ENCODE data around the gene R3HDML. TPM values are rescaled to one million over a fixed set of nuclear protein-coding genes. Genes with fewer than 3 reads are reported as not detected.
A peak's percentile ranks its signal among the peaks of the same experiment; 100 is the strongest.
"Not testable (repeated sequence)": the region's sequence is repeated elsewhere in the genome, so short reads cannot be mapped to it uniquely, and the experiment has no call there.

The R3HDML gene, protein sequence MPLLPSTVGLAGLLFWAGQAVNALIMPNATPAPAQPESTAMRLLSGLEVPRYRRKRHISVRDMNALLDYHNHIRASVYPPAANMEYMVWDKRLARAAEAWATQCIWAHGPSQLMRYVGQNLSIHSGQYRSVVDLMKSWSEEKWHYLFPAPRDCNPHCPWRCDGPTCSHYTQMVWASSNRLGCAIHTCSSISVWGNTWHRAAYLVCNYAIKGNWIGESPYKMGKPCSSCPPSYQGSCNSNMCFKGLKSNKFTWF
- not detected in 2 replicates for total RNA-seq (2014; rRNA removed; shearing (Covaris generic))

- DNase-seq (ENCODE audit: low spot score): no peak
These were observed at the start of gene R3HDML for GRCh38 chr20:44336725-44337380. Gene R3HDML (plus strand): TSS chr20:44337043. CDS start chr20:44337158, 115 bp downstream.

DNA sequence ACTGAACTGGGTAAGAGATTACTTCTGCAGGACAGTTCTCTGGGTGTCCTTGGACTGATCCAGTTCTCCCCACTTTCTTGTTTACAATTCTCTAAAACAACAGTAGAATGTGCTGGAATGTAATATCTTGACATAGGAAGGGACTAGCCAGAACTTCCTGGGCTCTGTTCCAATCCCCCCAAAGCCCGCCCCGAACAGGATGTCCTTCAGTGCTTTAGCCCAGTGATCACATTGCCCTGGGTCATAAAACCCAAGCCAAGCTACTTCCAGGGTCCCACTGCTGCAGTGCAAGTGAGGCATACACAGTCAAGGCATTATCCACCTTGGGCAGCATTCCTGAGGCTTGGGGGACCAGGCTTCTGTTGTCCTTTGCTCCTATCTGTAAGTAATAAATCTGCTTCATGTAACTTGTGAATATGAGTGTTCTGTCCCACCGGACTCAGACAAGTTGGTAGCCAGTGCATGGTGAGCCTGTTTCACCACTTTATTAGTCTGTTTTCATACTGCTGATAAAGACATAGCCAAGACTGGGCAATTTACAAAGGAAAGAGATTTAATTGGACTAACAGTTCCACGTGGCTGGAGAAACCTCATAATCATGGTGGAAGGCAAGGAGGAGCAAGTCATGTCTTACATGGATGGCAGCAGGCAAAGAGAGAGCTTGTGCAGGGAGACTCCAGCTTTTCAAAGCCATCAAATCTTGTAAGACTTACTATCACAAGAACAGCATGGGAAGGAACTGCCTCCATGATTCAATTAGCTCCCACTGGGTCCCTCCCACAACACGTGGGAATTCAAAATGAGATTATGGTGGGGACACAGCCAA lies 49.4 kb upstream of the R3HDML start:
- no peak for DNase-seq (ENCODE audit: low spot score)

GRCh38 chr20:44288252-44288651 lies 48.6 kb upstream of the R3HDML start:
- DNase-seq (ENCODE audit: low spot score): no peak

GRCh38 chr20:44291754-44292153 lies 45.1 kb upstream of the R3HDML start:
- no peak for DNase-seq (ENCODE audit: low spot score)

DNA sequence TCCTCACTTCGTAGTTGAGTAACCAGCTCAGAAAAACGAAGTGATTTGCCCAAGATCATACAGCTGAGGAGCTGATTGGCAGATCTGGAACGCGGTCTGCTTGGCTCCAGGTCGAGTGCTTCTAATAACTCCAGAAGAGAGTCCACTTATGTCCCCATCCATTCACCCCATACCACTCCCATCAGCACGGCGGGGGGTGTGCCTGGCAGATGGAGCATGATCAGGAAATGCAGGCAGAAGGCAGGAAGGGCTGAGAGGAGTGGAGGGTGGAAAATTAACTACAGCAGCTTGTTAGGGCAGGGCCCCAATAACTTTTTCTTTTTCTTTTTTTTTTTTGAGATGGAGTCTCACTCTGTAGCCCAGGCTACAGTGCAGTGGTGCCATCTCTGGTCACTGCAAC lies 40.8 kb upstream of the R3HDML start:
- DNase-seq (ENCODE audit: low spot score): no peak

GRCh38 chr20:44297721-44298120 lies 39.1 kb upstream of the R3HDML start:
- no peak for DNase-seq (ENCODE audit: low spot score)

GRCh38 chr20:44299011-44299535 lies 37.8 kb upstream of the R3HDML start:
- DNase-seq (ENCODE audit: low spot score): not testable (repeated sequence)

DNA sequence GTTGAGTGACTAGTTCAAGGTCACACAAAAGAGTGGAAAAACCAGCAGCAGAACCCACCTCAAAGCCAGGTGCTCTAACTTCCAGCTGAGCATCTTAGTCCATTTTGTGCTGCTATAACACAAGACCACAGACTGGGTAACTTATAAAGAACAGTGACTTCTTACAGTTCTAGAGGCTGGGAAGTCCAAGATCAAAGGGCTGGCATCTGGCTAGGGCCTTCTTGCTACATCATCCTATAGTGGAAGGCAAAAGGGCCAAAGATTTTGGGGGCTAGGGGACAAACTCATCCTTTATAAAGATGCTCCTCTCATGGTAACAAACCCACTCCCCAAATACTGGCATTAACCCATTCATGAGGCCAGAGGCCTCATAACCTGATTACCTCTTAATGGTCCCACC lies 35.6 kb upstream of the R3HDML start:
- no peak for DNase-seq (ENCODE audit: low spot score)

- no peak for DNase-seq (ENCODE audit: low spot score)
These were observed 34.7 kb upstream of the R3HDML start for GRCh38 chr20:44302026-44302669.

- DNase-seq (ENCODE audit: low spot score): no peak
These were observed 34.1 kb upstream of the R3HDML start for GRCh38 chr20:44302736-44303135.

DNA sequence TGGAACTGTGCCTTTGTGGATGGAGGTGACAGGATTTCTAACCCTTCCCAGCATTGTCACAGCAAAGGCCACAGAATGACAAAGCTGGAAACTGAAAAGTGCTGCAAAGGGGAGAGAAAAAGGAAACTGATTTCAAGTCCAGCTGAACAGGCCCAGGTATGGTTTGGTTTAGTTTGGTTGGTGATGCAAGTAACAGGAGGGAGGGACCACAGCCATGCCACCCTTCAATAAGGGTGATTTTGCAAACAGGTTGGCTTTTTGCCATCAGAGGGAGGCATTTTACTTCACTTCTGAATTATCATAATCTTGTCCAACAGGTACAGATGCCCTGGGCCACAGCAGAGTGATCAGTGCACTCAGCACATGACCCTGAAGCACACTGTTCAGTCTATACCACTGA lies 32.5 kb upstream of the R3HDML start:
- DNase-seq (ENCODE audit: low spot score): no peak

GRCh38 chr20:44306927-44307326 lies 29.9 kb upstream of the R3HDML start:
- DNase-seq (ENCODE audit: low spot score): no peak

DNA sequence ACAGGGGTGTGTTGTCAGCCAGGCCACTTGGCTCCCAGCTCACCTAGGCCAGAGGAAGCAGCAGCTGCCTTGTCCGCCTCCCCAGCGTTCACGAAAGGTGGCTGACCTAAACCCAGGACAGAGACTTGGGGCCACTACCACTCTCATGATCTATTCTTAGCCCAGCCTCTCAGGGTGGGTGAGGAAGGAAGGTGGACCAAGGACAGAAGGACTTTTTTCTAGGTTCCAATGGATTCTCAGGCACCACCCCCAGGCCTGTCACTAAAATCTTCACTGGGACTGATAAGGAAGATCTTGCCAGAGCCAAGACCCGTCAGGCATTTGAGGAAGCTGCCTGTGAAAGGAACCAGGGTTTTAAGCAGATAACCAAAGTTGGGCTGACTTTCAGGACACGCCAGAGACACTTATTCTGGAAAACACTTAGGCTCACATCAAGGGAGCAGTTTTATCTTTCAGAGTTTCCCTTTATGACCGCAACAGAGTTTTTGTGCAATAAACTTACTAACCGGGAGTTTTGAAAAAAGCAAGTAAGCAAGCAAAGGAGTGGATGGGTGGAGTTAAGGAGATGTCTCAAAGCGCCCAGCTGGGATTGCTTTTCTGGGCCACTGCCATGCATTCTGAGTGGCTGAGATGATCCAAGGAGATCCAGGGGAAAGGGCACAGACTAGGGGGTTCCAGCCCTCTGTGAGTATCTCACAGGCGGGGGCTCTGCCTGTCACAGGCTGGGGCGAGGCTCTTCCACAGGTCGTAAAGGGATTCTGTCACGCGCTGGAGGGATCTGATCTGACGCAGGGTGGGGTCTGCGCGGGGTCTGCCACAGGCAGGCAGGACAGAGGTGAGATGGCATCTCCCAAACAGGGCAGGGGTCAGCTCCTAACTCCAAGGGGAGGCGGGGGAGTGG lies 26.8 kb upstream of the R3HDML start:
- DNase-seq (ENCODE audit: low spot score): no peak

DNA sequence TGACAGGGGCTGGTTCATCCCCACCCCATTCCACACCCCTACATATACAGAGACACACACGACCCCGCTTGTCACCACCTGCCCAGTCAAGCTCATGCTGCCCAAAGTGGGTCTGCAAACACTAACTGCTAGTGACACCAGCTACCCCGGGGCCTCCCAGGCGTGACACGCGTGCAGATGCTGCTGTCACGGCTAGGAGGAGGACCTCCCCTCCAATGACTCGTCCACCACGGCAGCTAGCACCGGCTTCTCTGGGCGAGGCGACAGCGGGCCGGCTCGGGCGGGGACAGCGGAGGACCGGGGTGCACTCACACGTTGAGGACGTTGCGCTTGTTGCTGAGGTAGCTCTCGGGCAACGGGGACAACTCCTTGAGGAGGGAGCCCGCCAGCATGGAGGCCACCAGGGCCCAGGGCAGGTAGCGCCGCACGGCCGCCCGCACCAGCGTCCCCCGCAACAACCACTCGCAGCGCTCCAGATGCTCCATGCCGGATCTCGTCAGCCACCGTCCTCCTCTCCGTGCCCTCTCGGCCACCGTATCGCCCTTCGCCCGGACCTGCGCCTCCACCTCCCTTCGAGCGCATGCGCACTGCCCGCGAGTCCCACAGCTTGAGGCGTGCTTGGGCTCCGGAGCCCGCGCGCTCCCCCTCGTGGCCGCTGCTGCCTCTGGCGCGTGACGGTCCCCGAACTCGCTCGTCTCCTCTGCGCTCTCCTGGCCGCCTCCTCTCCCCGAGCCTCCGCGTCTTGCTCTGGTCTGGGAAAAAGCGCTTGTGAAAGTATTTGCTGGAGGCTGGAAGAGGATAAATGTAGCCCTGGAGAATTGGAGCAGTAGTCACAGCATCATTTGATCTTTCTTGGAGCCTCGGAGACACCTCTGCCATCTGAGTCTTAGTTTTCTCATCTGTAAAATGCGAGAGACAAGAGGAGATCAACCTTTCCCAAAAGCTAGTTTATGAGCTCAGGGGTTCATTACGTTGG lies 25.9 kb upstream of the R3HDML start, which contains the start of gene FITM2:
FITM2 (minus strand) TSS at position 539 of the 976 bp plus-strand sequence; CDS start at position 485, 54 bp downstream.
- DNase-seq (ENCODE audit: low spot score): peak; percentile 97

GRCh38 chr20:44314870-44315269 lies 22.0 kb upstream of the R3HDML start:
- no peak for DNase-seq (ENCODE audit: low spot score)

DNA sequence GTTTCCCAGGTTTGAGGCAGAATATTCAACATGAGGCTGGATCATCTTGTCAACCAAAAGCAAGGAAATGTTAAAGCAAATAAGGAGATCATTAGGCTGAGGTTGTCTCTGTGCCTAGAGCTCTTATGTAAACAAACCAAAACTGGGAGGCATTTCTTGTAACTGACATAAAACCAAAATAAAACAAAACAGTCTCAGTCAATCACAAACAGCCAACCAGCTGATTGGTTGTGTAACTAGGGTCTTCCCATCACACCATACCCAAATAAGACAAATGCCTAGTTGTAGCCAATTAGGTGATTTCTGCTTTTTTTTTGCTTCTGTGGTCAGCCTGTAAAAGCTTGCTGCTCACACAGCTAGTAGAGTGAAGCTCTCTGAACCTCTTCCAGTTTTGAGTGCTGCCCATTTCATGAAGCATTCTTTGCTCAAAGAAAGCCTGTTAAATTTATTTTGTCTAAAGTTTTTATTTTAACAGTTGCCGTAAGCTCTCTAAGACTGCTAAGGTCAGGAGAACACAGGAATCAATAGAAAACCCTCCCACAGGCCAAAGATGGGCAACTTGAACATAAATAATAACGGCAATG lies 16.9 kb upstream of the R3HDML start:
- DNase-seq (ENCODE audit: low spot score): peak; percentile 50

GRCh38 chr20:44324343-44324742 lies 12.5 kb upstream of the R3HDML start:
- DNase-seq (ENCODE audit: low spot score): peak; percentile 15

DNA sequence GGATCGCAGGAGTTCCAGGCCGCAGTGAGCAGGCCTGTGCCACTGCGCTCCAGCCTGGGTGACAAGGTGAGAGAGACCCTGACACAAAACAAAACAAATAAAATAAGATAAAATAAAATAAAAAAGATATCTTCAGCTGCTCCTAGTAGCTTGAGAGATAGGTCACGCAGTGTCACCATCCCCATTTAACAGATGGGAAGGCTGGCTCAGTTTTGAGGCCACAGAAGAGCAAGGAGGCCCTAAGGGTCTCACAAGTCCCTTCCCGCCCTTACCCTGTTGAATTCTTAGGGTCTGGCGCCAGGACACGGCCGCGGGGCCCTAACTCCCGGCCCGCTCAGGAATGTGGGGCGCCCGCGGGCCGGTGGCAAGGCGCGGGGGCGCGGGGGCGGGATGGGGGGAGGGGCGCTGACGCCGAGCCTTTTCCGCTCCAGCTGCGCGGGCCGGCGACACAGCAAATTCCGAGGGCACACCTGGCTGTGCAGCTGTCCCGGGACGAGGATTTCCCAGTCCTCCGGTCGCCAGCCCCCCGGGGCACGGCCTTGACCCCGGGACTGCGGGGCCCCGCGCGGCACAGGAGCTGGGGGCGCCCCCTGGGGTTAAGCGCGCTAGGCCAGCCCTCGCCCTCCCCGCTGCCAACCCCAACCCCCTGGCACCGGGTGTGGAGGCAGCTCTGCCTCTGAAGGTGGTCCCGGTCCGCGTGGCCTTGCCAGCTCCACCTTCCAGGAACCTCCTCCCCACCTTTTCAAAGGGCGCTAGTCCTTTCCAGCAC lies 10.3 kb upstream of the R3HDML start:
- no peak for DNase-seq (ENCODE audit: low spot score)
